ENCODE results near the gene TTLL8. TPM values are rescaled to one million over a fixed set of nuclear protein-coding genes. Genes with fewer than 3 reads are reported as not detected.
"Not testable (repeated sequence)": the region's sequence is repeated elsewhere in the genome, so short reads cannot be mapped to it uniquely, and the experiment has no call there.

Gene TTLL8
- total and polyA plus RNA-seq, 2 donors (not counting 3 experiments of a cell fraction or from before 2014, with no cell fraction given), result not detected

- Histone ChIP-seq H4K20me1 (replicated peaks; ENCODE audit: control insufficient read depth, extremely low read depth, insufficient read depth, low read length) (no peaks in the 10 kb centered on the region), H3K27me3 (ENCODE audit: control insufficient read depth in 2 of 2, insufficient read depth in 2 of 2, low read length in 2 of 2) (peaks cover 14 to 28% of the 10 kb centered on the region in 2 experiments), H3K9me3 (replicated peaks; ENCODE audit: control insufficient read depth, insufficient read depth, low read length) (no peaks in the 10 kb centered on the region), H3K4me2 (ENCODE audit: insufficient read depth, low read length) (no peak overlapping the region), H2AFZ (ENCODE audit: low read depth, low read length) (peak overlapping the region; percentile 68), H3K4me1 (ENCODE audit: control insufficient read depth, extremely low read depth, insufficient read depth, low read length) (peaks cover 2% of the 10 kb centered on the region), H3K36me3 (ENCODE audit: control insufficient read depth in 2 of 2, extremely low read depth in 1 of 2, insufficient read depth in 2 of 2, low read length in 2 of 2) (no peaks in the 10 kb centered on the region), H3K9me1 (replicated peaks; ENCODE audit: control insufficient read depth, extremely low read depth, insufficient read depth, low read length) (no peaks in the 10 kb centered on the region), H3K4me3 (replicated peaks in 1 of 3; ENCODE audit: insufficient read depth in 1 of 3, low read depth in 1 of 3, low read length in 3 of 3) (peak overlapping the region in 1 of 3 experiments; percentile 22), H3K9ac (replicated peaks; ENCODE audit: extremely low read depth, insufficient read depth, low read length) (no peak overlapping the region), H3K79me2 (ENCODE audit: control insufficient read depth, insufficient read depth, low read length) (no peaks in the 10 kb centered on the region), H3K27ac (ENCODE audit: insufficient read depth, low read depth, low read length) (no peak overlapping the region)
- no peak for FAIRE-seq
- TF ChIP-seq CTCF (IDR thresholded peaks at IDR 0.05; ENCODE audit: extremely low read depth in 1 of 2, insufficient read depth in 1 of 2, low read depth in 1 of 2, low read length in 2 of 2), result peak; percentile 42 to 74
- TF ChIP-seq MAX (IDR thresholded peaks at IDR 0.05; ENCODE audit: insufficient read depth, insufficient read length), result peak; percentile 14
- peak; percentile 48 for TF ChIP-seq EZH2 (IDR thresholded peaks at IDR 0.05; ENCODE audit: borderline replicate concordance, low read depth, low read length, severe bottlenecking)
- TF ChIP-seq MYC (IDR thresholded peaks at IDR 0.05; ENCODE audit: low read depth, low read length), result no peak
- intact Hi-C loops (cut with micrococcal nuclease), result no loop called here
- POLR2A ChIA-PET, result no interaction called here
- CTCF ChIA-PET, result interaction anchor here (1.2 to 3.1 kb wide), 7 partner anchors 10 to 53 kb away, joined by 3 to 21 read pairs (median 6); no protein-coding TSS in a partner anchor
- dilution Hi-C loops (cut with MboI; ENCODE audit: extremely low pct_ligation_motif_present, low sequenced_read_pairs), result no loop called here
- no peak for DNase-seq (ENCODE audit: low read depth, low spot score)
- no TSS peak for BruUV-seq (replicated peaks)
These were observed 74.7 kb downstream of the TTLL8 start for GRCh38 chr22:49983148-49984042.

- H2AFZ ChIP-seq (ENCODE audit: low read depth, low read length); H3K4me3 ChIP-seq (replicated peaks in 1 of 3; ENCODE audit: insufficient read depth in 1 of 3, low read depth in 1 of 3, low read length in 3 of 3); H3K4me2 ChIP-seq (ENCODE audit: insufficient read depth, low read length); intact Hi-C loops (cut with micrococcal nuclease); POLR2A ChIA-PET; H3K9me3 ChIP-seq (replicated peaks; ENCODE audit: control insufficient read depth, insufficient read depth, low read length); H3K27ac ChIP-seq (ENCODE audit: insufficient read depth, low read depth, low read length); H3K9me1 ChIP-seq (replicated peaks; ENCODE audit: control insufficient read depth, extremely low read depth, insufficient read depth, low read length); dilution Hi-C loops (cut with MboI; ENCODE audit: extremely low pct_ligation_motif_present, low sequenced_read_pairs); FAIRE-seq; H3K9ac ChIP-seq (replicated peaks; ENCODE audit: extremely low read depth, insufficient read depth, low read length); BruUV-seq (replicated peaks); H3K36me3 ChIP-seq (ENCODE audit: control insufficient read depth in 2 of 2, extremely low read depth in 1 of 2, insufficient read depth in 2 of 2, low read length in 2 of 2); H3K4me1 ChIP-seq (ENCODE audit: control insufficient read depth, extremely low read depth, insufficient read depth, low read length); H3K79me2 ChIP-seq (ENCODE audit: control insufficient read depth, insufficient read depth, low read length); DNase-seq (ENCODE audit: low read depth, low spot score); H4K20me1 ChIP-seq (replicated peaks; ENCODE audit: control insufficient read depth, extremely low read depth, insufficient read depth, low read length): not testable (repeated sequence)
- H3K27me3 ChIP-seq (ENCODE audit: control insufficient read depth in 2 of 2, insufficient read depth in 2 of 2, low read length in 2 of 2), result peaks cover 14 to 26% of the 10 kb centered on the region in 2 experiments
- CTCF ChIA-PET, result interaction anchor here (1.1 to 3.1 kb wide), 3 partner anchors 11 to 49 kb away, joined by 3 to 21 read pairs (median 5); no protein-coding TSS in a partner anchor
These were observed 76.3 kb downstream of the TTLL8 start for GRCh38 chr22:49981799-49982198.
